ENCODE results near the gene CCND1. TPM values are rescaled to one million over a fixed set of nuclear protein-coding genes. Genes with fewer than 3 reads are reported as not detected.

CCND1 gene
- total and polyA plus RNA-seq, 9 of the 15 experiments (the other 6 are each of a cell fraction or from before 2014, with no cell fraction given) = 0.04 to 23.3 (median 3.8) TPM

DNA sequence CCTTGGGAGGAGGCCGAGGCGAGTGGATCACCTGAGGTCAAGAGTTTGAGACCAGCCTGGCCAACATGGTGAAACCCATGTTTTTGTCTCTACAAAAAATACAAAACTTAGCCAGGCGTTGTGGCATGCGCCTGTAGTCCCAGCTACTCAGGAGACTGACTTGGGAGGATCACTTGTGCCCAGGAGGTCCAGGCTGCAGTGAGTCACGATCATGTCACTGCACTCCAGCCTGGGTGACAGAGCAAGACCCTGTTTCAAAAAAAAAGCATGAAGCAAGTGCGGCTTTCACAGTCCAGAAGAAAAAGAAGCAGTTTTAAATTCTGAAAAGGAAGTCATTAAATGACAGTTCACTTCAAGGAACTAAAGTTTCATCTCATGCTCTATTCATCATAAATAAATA lies 41.3 kb downstream of the CCND1 start (continued):
- TF ChIP-seq CREB5 (CRISPR knock-in tag; IDR thresholded peaks at IDR 0.05) = no peak
- TF ChIP-seq MAFK (IDR thresholded peaks at IDR 0.05; ENCODE audit: low read length) = no peak
- no peak for TF ChIP-seq ZBTB8A (IDR thresholded peaks at IDR 0.05; ENCODE audit: partially characterized antibody)
- no peak for TF ChIP-seq KDM1A (IDR thresholded peaks at IDR 0.05)

DNA sequence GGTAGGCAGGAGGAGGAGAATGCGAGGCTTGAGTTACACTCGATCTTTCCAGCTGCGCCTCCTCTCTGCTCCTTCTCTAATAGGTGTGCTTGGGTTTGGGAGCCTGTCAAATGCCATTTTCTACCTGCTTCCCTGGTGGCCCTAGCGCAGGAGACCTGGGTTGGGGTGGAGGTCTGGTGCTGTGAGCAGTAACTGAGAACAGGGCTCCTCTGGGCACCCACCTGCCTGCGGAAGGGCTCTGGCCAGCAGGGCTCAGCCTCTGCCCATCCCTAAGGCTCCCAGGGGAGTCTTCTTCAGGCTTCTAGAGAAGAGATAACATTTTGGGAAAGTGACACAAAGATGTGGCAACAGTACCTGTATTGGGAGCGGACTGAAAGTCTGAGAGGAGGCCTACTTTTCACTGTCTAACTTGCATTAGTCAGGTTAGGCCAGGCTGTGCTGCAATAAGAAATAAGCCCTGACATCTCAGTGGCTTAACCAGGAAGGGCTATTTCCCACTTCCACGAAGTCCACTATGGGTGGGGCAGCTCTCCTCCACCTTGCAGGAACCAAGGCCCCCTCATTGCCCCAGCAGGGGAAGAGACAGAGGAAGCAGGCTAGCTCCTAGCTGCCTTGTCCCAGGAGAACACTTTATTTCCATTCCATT lies 41.8 kb downstream of the CCND1 start:
- DNase-seq (ENCODE audit: extremely low read depth in 1 of 4, low spot score in 3 of 4) (no peak), FAIRE-seq (no peak), ATAC-seq (no peak)
- Histone ChIP-seq H3K27ac (ENCODE audit: extremely low read depth, low read depth, low read length) (no peak overlapping the region), H3K4me3 (no peak overlapping the region), H2AFZ (ENCODE audit: low read depth, low read length) (no peak overlapping the region; the same call in 1 of the 2 replicates), H3K4me1 (replicated peaks in 1 of 2; ENCODE audit: control insufficient read depth in 2 of 2, insufficient read depth in 2 of 2, low read length in 2 of 2) (peaks cover 0 to 13% of the 10 kb centered on the region in 2 experiments; a peak in 2 of 5 replicates), H3K9me3 (replicated peaks; ENCODE audit: control insufficient read depth, insufficient read depth, low read depth, low read length) (0 out of 2 replicates have a peak, but pooled peaks cover 2% of the 10 kb centered on the region), H3K27me3 (ENCODE audit: control insufficient read depth in 2 of 2, insufficient read depth in 2 of 2, low read length in 2 of 2) (no peaks in the 10 kb centered on the region), H3K36me3 (ENCODE audit: control insufficient read depth, insufficient read depth, low read length) (no peaks in the 10 kb centered on the region; the same call in 2 of the 3 replicates), H3K9ac (ENCODE audit: insufficient read depth in 1 of 2, low read depth in 2 of 2, low read length in 2 of 2) (0 out of 4 replicates have a peak overlapping the region, but pooled peaks of 1 of the 2 experiments have one; percentile 15), H3K4me2 (ENCODE audit: insufficient read depth, low read length) (no peak overlapping the region), H4K20me1 (replicated peaks; ENCODE audit: control insufficient read depth, insufficient read depth, low read length) (no peaks in the 10 kb centered on the region), H3K79me2 (ENCODE audit: control insufficient read depth, insufficient read depth, low read length) (no peaks in the 10 kb centered on the region), H3K9me1 (ENCODE audit: control insufficient read depth, insufficient read depth, low read length) (no peaks in the 10 kb centered on the region)
- intact Hi-C loops (cut with micrococcal nuclease) = no loop called here
- no TSS peak for BruUV-seq (replicated peaks)
- in situ Hi-C loops (cut with MboI) = loop anchor here (10.0 kb wide), 1 partner anchor 202 kb away; no protein-coding TSS in a partner anchor
- 66% methylated on average over 4 of the region's 7 CpGs for WGBS (ENCODE audit: insufficient coverage, low coverage, missing lambda C conversion rate)
- TF ChIP-seq ZNF12 (CRISPR knock-in tag; IDR thresholded peaks at IDR 0.05) = peak; percentile 99
- no peak for TF ChIP-seq WHSC1 (IDR thresholded peaks at IDR 0.05; ENCODE audit: low read length)
- CTCF ChIA-PET (ENCODE audit: low intra/inter-chr PET ratio) = interaction anchor here (1.6 kb wide), 1 partner anchor 580 kb away, joined by 6 read pairs; no protein-coding TSS in a partner anchor
- POLR2A ChIA-PET = no interaction called here
